Measurements from ENCODE around the gene UNC80. TPM values are rescaled to one million over a fixed set of nuclear protein-coding genes. Genes with fewer than 3 reads are reported as not detected.

UNC80 gene
- total RNA-seq, 4 donors from 2014 or later, result 0.04 to 0.80 (median 0.21) TPM; not detected in 1

DNA sequence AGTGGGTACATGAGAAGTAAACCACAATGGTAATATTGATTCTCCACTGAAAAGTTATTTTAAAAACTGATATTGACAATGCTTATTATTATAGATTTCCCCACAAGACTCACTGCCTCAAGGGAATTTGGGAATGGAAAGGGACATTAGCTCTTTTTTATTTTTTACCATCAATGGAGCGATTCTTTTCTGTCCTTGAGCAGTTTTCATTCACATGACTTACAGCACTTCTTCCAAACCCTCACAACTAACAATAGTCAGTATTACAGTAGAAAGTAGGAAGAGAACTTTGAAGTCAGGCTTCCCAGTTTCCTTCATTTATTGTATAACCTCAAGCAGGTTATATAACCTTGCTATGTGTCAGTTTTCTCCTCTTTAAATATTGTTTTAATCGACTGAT lies 4.3 kb upstream of the UNC80 start:
- Histone ChIP-seq H3K4me1 (peaks cover 7% of the 10 kb centered on the region), H3K9me3 (no peaks in the 10 kb centered on the region), H3K4me3 (no peak overlapping the region), H3K27ac (no peak overlapping the region), H3K36me3 (no peaks in the 10 kb centered on the region), H3K27me3 (peaks cover 10% of the 10 kb centered on the region)
- 73% methylated on average over 2 of the region's 2 CpGs for WGBS
- TF ChIP-seq POLR2AphosphoS5 (IDR thresholded peaks at IDR 0.05) (no peak), CTCF (IDR thresholded peaks at IDR 0.05) (no peak), POLR2A (IDR thresholded peaks at IDR 0.05) (no peak), EP300 (IDR thresholded peaks at IDR 0.05) (no peak)
- no peak for DNase-seq (ENCODE audit: low spot score in 2 of 2)

GRCh38 chr2:209768557-209768956 lies 3.1 kb upstream of the UNC80 start:
- peaks cover 7% of the 10 kb centered on the region for H3K4me1 ChIP-seq
- no peak for TF ChIP-seq CTCF (IDR thresholded peaks at IDR 0.05)
- TF ChIP-seq POLR2AphosphoS5 (IDR thresholded peaks at IDR 0.05), result no peak
- TF ChIP-seq POLR2A (IDR thresholded peaks at IDR 0.05), result no peak
- TF ChIP-seq EP300 (IDR thresholded peaks at IDR 0.05), result no peak
- no peaks in the 10 kb centered on the region for H3K9me3 ChIP-seq
- DNase-seq (ENCODE audit: low spot score in 2 of 2), result no peak
- H3K27ac ChIP-seq, result no peak overlapping the region
- H3K4me3 ChIP-seq, result no peak overlapping the region
- peaks cover 16% of the 10 kb centered on the region for H3K27me3 ChIP-seq
- no peaks in the 10 kb centered on the region for H3K36me3 ChIP-seq

DNA sequence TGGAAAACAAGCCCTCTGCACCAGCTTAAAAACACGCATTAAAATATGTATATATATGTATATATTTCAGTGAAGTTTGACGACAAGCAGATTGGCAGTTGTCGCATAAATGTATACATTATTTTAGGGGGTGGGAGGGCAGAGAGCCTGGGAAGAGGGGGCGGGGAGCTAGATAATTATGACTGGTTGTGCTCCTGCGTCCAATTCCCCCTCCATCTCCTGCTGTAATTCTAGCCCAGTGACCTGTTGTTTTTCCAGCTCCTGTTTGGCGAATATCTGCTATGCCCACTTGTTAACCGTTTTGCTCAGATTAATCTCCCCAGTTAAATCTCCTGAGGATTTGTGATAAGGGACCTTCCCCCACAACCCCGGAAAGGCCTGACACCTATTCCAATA lies 656 bp downstream of the UNC80 start:
- TF ChIP-seq EP300 (IDR thresholded peaks at IDR 0.05), result no peak
- no peak for TF ChIP-seq POLR2AphosphoS5 (IDR thresholded peaks at IDR 0.05)
- no peak for TF ChIP-seq POLR2A (IDR thresholded peaks at IDR 0.05)
- no peak for TF ChIP-seq CTCF (IDR thresholded peaks at IDR 0.05)
- peak overlapping the region; percentile 40 for H3K4me3 ChIP-seq
- peaks cover 7% of the 10 kb centered on the region for H3K4me1 ChIP-seq
- no peak overlapping the region for H3K27ac ChIP-seq
- 13% methylated on average over 8 of the region's 8 CpGs for WGBS
- peaks cover 16% of the 10 kb centered on the region for H3K27me3 ChIP-seq
- H3K36me3 ChIP-seq, result no peaks in the 10 kb centered on the region
- no peak for DNase-seq (ENCODE audit: low spot score in 2 of 2)
- no peaks in the 10 kb centered on the region for H3K9me3 ChIP-seq

DNA sequence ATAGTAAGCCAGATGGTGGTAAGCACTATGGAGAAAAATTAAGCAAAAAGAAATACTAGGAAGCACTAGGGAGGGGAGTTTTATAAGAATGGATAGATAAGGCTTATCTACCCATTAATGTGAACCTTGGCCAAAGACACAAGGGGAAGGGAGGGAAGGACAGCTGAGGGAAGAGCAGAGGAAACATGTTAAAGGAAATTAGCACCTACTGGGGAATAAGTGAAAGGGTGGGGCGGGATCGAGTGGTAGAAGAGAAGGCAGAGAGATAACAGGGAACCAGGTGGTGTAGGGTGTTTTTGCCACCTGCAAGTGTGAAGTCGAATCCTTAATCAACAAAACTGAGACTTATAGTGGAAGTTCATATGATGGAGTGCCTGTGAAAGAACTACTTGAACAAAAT lies 1.7 kb downstream of the UNC80 start:
- peaks cover 7% of the 10 kb centered on the region for H3K4me1 ChIP-seq
- no peak overlapping the region for H3K4me3 ChIP-seq
- H3K27me3 ChIP-seq, result peaks cover 16% of the 10 kb centered on the region
- TF ChIP-seq POLR2A (IDR thresholded peaks at IDR 0.05), result no peak
- no peak for TF ChIP-seq EP300 (IDR thresholded peaks at IDR 0.05)
- TF ChIP-seq POLR2AphosphoS5 (IDR thresholded peaks at IDR 0.05), result no peak
- no peak for TF ChIP-seq CTCF (IDR thresholded peaks at IDR 0.05)
- no peak overlapping the region for H3K27ac ChIP-seq
- H3K36me3 ChIP-seq, result no peaks in the 10 kb centered on the region
- DNase-seq (ENCODE audit: low spot score in 2 of 2), result no peak
- WGBS, result 43% methylated on average over 3 of the region's 3 CpGs
- H3K9me3 ChIP-seq, result no peaks in the 10 kb centered on the region

- H3K27me3 ChIP-seq, result no peaks in the 10 kb centered on the region
- H3K9me3 ChIP-seq, result no peaks in the 10 kb centered on the region
- no peak for TF ChIP-seq EP300 (IDR thresholded peaks at IDR 0.05)
- no peak for TF ChIP-seq POLR2AphosphoS5 (IDR thresholded peaks at IDR 0.05)
- TF ChIP-seq CTCF (IDR thresholded peaks at IDR 0.05), result no peak
- TF ChIP-seq POLR2A (IDR thresholded peaks at IDR 0.05), result no peak
- H3K4me1 ChIP-seq, result no peaks in the 10 kb centered on the region
- no peak overlapping the region for H3K27ac ChIP-seq
- H3K36me3 ChIP-seq, result no peaks in the 10 kb centered on the region
- WGBS, result 94% methylated on average over 5 of the region's 5 CpGs
- H3K4me3 ChIP-seq, result no peak overlapping the region
- DNase-seq (ENCODE audit: low spot score in 2 of 2), result no peak
Observed at GRCh38 chr2:209787416-209787815, 15.8 kb downstream of the UNC80 start.
